KOPT-K1 (cell line): ENCODE data around the gene CLCA4.
"Not testable (repeated sequence)": the region's sequence is repeated elsewhere in the genome, so short reads cannot be mapped to it uniquely, and the experiment has no call there.

Source experiments
- H3K27ac ChIP-seq: fragments of 200-600 bp; sonication (generic); 2 replicates; pipeline ENCODE4 v1.5.1; 2016; ENCODE audit warnings: antibody characterized with exemption, mild to moderate bottlenecking, low read depth, low read length; ENCODE audit not compliant: poor library complexity, severe bottlenecking
- H3K36me3 ChIP-seq: fragments of 200-600 bp; sonication (generic); 2 replicates; pipeline ENCODE4 v1.5.1; 2017; ENCODE audit warnings: antibody characterized with exemption, mild to moderate bottlenecking, low read length, moderate library complexity; ENCODE audit not compliant: insufficient read depth
- H3K9me3 ChIP-seq: fragments of 200-600 bp; sonication (generic); 2 replicates; pipeline ENCODE4 v1.5.1; 2017; ENCODE audit warnings: antibody characterized with exemption, low read length, mild to moderate bottlenecking; ENCODE audit not compliant: insufficient read depth, poor library complexity, severe bottlenecking

Gene CLCA4

GRCh38 chr1:86567341-86567740 lies 20.5 kb downstream of the CLCA4 start:
- H3K9me3 ChIP-seq: no peaks in the 10 kb centered on the region

GRCh38 chr1:86567878-86568277 lies 21.0 kb downstream of the CLCA4 start:
- H3K9me3 ChIP-seq: no peaks in the 10 kb centered on the region
- H3K36me3 ChIP-seq: no peaks in the 10 kb centered on the region

More at GRCh38 chr1:86567341-86567740, 20.5 kb downstream of the CLCA4 start:
- Histone ChIP-seq H3K27ac (no peak overlapping the region), H3K36me3 (no peaks in the 10 kb centered on the region)

DNA sequence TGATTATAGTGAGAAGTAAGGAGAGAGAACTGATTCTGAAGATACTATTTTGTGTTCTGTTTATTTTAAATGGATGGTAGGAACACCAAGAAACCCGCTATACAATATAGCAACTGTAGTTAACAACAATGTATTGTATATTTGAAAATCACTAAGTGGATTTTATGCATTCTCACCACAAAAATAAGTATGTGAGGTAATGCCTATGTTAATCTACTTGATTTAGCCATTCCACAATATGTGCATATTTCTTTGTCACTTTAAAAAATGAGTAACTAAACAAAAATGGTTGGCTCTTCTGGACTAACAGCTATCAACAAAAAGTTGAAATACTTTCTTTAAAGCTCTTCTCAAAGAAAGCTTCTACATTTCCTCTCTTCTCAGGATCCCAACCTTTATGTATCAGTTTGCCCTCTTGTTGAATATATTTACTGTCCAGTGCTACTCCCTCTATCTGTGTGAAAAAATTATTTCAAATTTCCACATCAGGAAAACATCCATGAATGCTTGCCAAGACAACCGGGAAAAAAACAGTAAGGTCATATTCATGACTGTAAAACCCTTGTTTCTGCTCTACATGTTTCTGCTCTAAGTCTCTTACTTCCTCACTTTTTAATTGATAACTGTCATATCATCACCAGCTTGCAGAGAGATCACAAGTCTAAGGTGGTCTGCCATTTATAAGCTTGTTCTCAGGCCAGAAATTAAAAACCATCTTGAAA lies 27.0 kb downstream of the CLCA4 start:
- no peaks in the 10 kb centered on the region for H3K9me3 ChIP-seq
- H3K27ac ChIP-seq: no peak overlapping the region
- no peaks in the 10 kb centered on the region for H3K36me3 ChIP-seq

More at GRCh38 chr1:86567878-86568277, 21.0 kb downstream of the CLCA4 start:
- no peak overlapping the region for H3K27ac ChIP-seq

DNA sequence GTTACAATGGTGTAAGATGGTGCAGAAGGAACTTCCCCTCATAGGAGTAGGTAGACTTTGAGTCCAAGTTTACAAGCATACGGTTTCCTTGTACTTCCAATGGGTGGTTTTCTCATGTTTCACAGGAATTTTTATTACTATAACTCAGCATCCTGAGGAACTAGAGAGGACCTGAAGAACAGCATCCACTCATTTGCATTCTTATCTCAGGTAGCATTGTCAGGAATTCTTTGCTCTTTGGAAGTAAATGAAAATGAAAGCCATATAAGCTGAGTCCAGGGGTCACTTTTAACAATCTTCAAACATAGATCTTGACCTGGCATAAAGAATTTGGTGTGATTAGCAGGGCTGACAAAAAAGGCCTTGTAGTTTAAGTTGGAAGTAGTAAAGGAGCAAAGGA lies 34.4 kb downstream of the CLCA4 start:
- no peaks in the 10 kb centered on the region for H3K36me3 ChIP-seq
- no peak overlapping the region for H3K27ac ChIP-seq
- no peaks in the 10 kb centered on the region for H3K9me3 ChIP-seq

- H3K9me3 ChIP-seq: no peaks in the 10 kb centered on the region
- no peaks in the 10 kb centered on the region for H3K36me3 ChIP-seq
- no peak overlapping the region for H3K27ac ChIP-seq
These were observed 35.3 kb downstream of the CLCA4 start for GRCh38 chr1:86582161-86582560.

DNA sequence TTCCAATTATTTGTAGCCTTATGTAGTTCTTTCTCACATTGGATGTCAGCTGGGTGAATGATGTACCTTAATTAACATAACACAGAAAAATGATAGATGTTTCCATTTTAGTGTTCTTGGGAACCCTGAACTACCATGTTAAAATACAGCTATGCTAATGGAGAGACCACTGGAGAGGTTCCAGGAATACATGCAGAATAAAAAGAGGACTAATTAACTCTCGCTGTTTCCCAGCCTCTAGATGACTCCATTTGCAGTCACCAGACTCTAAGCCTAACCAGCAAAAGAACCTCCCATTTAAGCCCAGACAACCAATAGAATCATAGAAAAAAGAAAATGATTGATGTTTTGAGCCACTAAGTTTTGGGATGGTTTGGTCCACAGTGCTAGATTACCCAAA lies 36.2 kb downstream of the CLCA4 start:
- no peaks in the 10 kb centered on the region for H3K9me3 ChIP-seq
- H3K27ac ChIP-seq: no peak overlapping the region
- no peaks in the 10 kb centered on the region for H3K36me3 ChIP-seq

DNA sequence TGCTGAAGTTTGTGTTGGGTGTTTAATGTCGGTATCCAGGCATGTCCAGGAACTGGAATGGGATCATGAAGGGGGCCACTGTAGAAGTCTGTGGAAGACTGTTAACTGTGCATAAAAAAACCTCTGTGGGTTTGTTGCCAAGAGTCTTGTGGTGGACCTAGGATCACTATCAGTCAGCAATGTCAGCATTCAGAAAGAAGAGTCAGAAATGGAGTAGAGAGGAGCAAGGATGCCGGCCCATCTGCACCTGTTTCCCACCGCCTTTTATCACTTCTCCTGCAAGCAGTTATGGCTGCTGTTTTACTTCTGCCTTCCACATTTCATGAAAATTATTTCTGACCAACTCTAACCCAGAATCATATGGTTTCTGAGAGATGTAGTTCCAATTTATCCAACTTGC lies 36.7 kb downstream of the CLCA4 start:
- Histone ChIP-seq H3K27ac (no peak overlapping the region), H3K36me3 (no peaks in the 10 kb centered on the region), H3K9me3 (no peaks in the 10 kb centered on the region)

DNA sequence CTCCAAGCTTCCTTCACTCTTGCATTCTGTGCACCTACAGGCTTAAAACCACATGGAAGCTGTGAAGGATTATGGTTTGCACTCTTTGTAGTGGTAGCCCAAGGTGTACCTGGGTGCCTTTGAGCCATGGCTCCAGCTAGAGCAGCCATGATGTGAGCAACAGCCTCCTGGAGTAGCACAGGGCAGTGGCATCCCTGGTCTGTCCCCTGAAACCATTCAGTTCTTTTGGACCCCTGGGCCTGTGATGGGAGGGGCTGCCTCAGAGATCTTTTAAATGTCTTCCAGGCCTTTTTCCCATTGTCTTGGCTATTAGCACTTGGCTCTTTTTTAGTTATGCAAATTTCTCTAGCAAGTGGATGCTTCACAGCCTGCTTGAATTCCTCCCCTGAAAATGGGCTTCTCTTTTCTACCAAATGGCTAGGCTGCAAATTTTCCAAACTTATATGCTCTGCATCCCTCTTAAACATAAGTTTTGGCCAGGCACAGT lies 47.4 kb downstream of the CLCA4 start:
- Histone ChIP-seq H3K9me3 (no peaks in the 10 kb centered on the region), H3K27ac (no peak overlapping the region), H3K36me3 (no peaks in the 10 kb centered on the region)

GRCh38 chr1:86596224-86596623 lies 49.3 kb downstream of the CLCA4 start:
- no peaks in the 10 kb centered on the region for H3K9me3 ChIP-seq
- no peak overlapping the region for H3K27ac ChIP-seq
- H3K36me3 ChIP-seq: no peaks in the 10 kb centered on the region

DNA sequence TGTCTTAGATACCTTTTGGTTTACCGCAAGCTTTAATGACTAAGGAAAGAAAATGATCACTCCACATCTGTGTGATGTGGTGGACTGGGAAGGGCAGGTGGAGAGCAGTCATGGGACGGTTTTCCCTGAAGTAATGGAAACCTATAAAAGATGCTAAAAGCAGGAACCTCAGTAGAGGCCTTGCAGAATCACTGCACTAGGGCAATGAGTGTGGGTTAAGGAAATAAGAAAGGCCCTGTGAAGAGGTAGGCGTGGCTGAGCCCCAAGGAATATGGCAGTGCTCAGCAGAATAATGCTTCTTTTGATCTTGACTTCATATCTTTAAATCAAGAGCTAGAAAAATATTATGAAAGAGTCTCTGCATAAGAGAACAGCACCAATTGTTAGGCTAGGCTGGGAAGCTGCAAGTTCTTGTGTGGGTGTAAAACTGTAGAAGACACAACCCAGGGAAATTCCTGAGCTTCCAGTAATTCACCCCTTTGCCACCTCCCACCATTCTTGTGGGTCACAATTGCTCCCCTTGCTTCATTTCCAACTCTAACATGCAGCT lies 49.9 kb downstream of the CLCA4 start:
- Histone ChIP-seq H3K36me3 (no peaks in the 10 kb centered on the region), H3K9me3 (no peaks in the 10 kb centered on the region), H3K27ac (no peak overlapping the region)

DNA sequence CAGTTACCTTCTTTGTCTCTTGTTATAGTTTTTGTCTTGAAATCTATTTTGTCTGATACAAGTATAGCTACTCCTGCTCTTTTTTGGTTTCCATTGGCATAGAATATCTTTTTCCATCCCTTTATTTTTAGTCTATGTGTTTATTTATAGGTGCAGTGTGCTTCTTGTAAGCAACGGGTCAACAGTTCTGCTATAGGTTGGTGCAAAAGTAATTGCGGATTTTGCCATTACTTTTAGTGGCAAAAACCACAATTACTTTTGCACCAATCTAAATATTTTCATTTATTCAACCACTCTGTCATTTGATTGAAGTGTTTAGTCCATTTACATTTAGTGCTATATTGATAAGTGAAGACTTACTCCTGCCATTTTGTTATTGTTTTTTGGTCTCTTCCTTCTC lies 59.2 kb downstream of the CLCA4 start:
- not testable (repeated sequence) for H3K27ac ChIP-seq, H3K36me3 ChIP-seq, H3K9me3 ChIP-seq

- Histone ChIP-seq H3K36me3 (no peaks in the 10 kb centered on the region), H3K9me3 (no peaks in the 10 kb centered on the region), H3K27ac (no peak overlapping the region)
These were observed 69.6 kb downstream of the CLCA4 start for GRCh38 chr1:86616433-86616832.

DNA sequence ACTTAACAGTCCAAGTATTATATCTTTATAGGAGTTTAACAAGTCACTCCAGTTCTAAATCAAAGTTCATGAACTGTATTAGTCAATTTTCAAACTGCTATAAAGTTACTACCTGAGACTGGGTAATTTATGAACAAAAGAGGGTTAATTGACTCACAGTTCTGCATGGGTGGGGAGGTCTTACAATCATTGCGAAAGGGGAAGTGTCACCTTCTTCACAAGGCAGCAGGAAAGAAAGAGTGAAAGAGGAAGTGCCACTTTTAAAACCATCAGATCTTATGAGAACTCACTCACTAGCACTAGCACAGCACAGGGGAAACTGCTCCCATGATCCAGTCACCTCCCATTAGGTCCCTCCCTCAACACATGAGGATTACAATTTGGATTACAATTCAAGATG lies 70.0 kb downstream of the CLCA4 start:
- no peaks in the 10 kb centered on the region for H3K9me3 ChIP-seq
- no peak overlapping the region for H3K27ac ChIP-seq
- H3K36me3 ChIP-seq: no peaks in the 10 kb centered on the region

GRCh38 chr1:86618358-86618757 lies 71.5 kb downstream of the CLCA4 start:
- Histone ChIP-seq H3K27ac (no peak overlapping the region), H3K9me3 (no peaks in the 10 kb centered on the region), H3K36me3 (no peaks in the 10 kb centered on the region)

DNA sequence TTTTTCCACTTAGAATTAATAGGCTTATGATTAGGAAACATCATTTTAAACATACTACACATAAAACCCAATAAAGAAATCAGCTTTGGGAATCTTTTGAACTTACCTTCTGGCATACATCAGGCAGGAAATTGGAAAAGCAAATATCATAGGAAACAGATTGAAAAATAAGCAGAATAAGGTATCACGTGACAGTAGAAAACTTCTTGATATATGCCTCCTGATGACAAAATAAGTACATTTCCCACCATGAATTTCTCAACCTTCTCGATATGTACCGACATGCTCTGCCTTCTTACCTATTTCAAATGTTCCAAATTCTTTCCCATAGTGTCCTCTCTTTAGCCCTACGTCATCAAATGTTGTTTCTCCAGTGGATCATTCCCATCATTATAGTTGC lies 72.4 kb downstream of the CLCA4 start:
- Histone ChIP-seq H3K9me3 (no peaks in the 10 kb centered on the region), H3K36me3 (no peaks in the 10 kb centered on the region), H3K27ac (no peak overlapping the region)

DNA sequence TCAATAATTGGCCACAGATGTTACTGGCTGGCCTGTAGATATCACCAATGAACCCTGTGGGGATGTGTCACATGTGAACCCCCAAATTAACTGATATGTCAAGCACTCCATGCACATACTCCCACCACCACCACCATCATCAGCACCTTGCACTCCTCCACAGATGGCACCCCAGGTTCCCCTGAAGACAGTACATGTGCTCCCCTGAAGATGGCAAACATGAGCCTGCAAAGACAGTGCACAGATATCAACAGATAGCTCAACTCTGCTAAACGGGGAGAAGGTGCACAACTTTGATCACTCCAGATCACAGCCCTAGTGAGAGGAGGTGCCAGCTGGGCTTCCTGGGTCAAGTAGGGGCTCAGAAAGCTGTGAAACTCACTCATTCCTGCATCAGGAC lies 74.4 kb downstream of the CLCA4 start:
- H3K9me3 ChIP-seq: no peaks in the 10 kb centered on the region
- H3K27ac ChIP-seq: no peak overlapping the region
- H3K36me3 ChIP-seq: no peaks in the 10 kb centered on the region
